HG02852 (cell line): ENCODE results near the gene C19orf44.
A peak's percentile ranks its signal among the peaks of the same experiment; 100 is the strongest.
"Not testable (repeated sequence)": the region's sequence is repeated elsewhere in the genome, so short reads cannot be mapped to it uniquely, and the experiment has no call there.

Source experiments
- ATAC-seq: cut with Tn5 transposase; IDR thresholded peaks from one replicate; pipeline ENCODE4 v1.9.1; 2021; ENCODE audit warnings: mild to moderate bottlenecking, moderate library complexity; ENCODE audit not compliant: unreplicated experiment

Gene C19orf44

GRCh38 chr19:16495982-16496612 lies at the start of gene C19orf44, which contains the start of gene CALR3:
TSS of gene C19orf44 (plus strand) at chr19:16496394. CDS start at chr19:16500793, 4,399 bp downstream.
TSS of gene CALR3 (minus strand) at chr19:16496167. CDS start at chr19:16496129, 38 bp downstream.
- ATAC-seq = peak; percentile 96

- no peak for ATAC-seq
Observed at GRCh38 chr19:16446724-16447368, 49.3 kb upstream of the C19orf44 start.

GRCh38 chr19:16448872-16449271 lies 47.3 kb upstream of the C19orf44 start:
- ATAC-seq = not testable (repeated sequence)

DNA sequence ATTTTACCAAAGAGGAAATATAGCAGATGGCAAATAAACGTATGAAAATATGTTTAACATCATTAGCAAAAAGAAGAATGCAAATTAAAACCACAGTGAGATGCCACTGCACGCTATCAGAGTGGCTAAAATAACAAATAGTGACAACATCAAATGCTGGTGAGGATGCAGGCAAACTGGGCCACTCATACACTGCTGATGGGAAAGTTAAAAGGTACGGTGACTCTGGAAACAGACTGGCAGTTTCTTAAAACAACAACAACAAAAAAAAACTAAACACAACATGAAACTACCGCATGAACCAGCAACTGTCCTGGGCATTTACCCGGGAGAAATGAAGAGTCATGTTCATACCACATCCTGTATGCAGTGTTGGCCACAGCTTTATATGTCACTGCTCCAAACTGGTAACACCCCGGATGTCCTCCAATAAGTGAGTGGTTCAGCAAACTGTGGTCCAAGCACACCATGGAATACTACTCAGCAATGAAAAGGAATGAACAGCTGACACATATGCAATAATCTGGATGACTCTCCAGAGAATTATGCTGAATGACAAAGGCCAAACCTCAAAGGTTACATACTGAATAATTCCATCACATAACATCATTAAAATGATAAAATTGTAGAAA lies 46.7 kb upstream of the C19orf44 start:
- peak; percentile 37 for ATAC-seq

- ATAC-seq = no peak
Observed at GRCh38 chr19:16452325-16452724, 43.9 kb upstream of the C19orf44 start.

- ATAC-seq = no peak
Observed at GRCh38 chr19:16454351-16454918, 41.8 kb upstream of the C19orf44 start.

GRCh38 chr19:16455489-16455888 lies 40.7 kb upstream of the C19orf44 start:
- no peak for ATAC-seq

GRCh38 chr19:16456652-16457194 lies 39.5 kb upstream of the C19orf44 start:
- no peak for ATAC-seq

GRCh38 chr19:16457195-16457953 lies 38.8 kb upstream of the C19orf44 start:
- ATAC-seq = no peak

DNA sequence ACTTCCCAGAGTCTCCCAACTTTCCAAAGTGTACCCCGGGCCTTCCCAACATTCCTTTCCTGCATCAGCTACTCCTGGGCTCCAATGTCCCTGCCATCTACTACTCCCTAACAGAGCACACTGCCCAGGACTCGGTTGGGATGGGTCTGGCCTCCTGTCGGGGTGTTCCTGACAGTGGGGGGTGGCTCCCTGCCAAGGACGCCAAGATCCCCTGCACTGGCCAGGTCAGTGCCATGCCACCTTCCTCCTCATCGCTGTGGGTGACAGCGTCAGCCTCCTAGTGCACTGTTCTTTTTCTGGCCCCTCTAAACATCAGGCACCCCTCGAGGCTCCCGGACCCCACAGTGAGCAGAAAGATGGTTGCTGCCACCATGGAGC lies 38.3 kb upstream of the C19orf44 start:
- ATAC-seq = no peak

- no peak for ATAC-seq
Observed at GRCh38 chr19:16458391-16459341, 37.5 kb upstream of the C19orf44 start.

GRCh38 chr19:16459680-16460079 lies 36.5 kb upstream of the C19orf44 start:
- ATAC-seq = no peak

DNA sequence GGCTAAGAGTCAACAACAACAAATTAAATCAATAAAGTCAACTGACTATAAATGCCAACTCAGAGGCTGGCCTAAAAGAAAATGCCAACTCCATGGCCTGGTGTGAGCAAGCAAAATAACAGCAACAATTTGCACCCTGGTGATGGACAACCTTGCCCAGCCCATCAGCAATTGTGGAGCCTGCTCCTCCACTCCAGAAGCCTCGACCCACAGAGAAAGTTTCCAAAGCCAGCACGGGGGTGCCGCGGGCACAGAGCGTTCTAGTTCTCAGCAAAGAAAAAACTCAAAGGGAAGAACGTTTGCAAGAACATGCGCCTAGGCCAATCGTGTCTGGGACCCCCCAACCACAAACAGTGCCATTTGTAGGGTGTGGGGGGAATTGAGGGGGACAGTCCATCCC lies 35.7 kb upstream of the C19orf44 start:
- no peak for ATAC-seq

- no peak for ATAC-seq
Observed at GRCh38 chr19:16461630-16462051, 34.6 kb upstream of the C19orf44 start.

DNA sequence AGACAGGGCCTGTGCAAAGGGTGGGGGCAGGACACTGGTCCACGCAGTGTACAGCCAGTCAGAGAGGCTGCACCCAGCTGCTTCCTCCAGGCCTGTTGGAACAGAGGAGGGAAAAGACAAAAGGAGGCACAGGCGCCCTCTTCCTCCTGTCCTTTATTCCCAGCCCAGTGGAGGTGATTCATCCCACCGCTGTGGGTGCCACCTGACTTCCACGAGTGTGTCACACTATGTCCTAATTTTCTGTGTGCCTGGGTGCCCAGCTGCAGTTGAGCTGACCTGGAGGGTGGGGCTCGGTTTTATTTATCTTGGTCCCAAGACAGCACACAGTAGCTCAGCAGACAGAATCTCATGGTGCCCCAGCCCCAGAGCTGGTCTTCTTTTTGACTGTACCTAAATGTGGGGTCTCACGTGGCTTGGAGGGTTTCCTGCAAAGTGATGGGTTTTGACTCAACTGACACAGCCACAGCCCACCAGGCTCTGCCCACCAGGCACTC lies 33.4 kb upstream of the C19orf44 start:
- ATAC-seq = no peak

- ATAC-seq = no peak
Observed at GRCh38 chr19:16463341-16463990, 32.7 kb upstream of the C19orf44 start.

- ATAC-seq = no peak
Observed at GRCh38 chr19:16463991-16464575, 32.1 kb upstream of the C19orf44 start.

GRCh38 chr19:16465239-16465638 lies 31.0 kb upstream of the C19orf44 start:
- no peak for ATAC-seq
